Left lung (tissue), 10 donors: ENCODE results near the gene CD34. TPM values are rescaled to one million over a fixed set of nuclear protein-coding genes. Genes with fewer than 3 reads are reported as not detected.

Source experiments
- ATAC-seq: fragments of 200-7000 bp; cut with Tn5 transposase; one replicate; pipeline ENCODE4 v1.9.1; 2020; ENCODE audit warnings: moderate library complexity
- DNase-seq, 4 donors: peaks; one replicate each; pipeline ENCODE4 v3.0.0-alpha.2; 2013 to 2020
- H3K27ac ChIP-seq, 2 donors: fragments of 200-600 bp; sonication (generic) in 1 of 2; one replicate each; pipeline versions ENCODE4 v1.5.0 to v1.8.0; 2020 to 2021
- H3K27me3 ChIP-seq, 2 donors: fragments of 200-600 bp; sonication (generic) in 1 of 2; one replicate each; pipeline versions ENCODE4 v1.5.0 to v1.8.0; 2020 to 2021
- H3K36me3 ChIP-seq, 2 donors: fragments of 200-600 bp; sonication (generic) in 1 of 2; one replicate each; pipeline versions ENCODE4 v1.5.0 to v1.8.0; 2020 to 2021
- H3K4me1 ChIP-seq, 2 donors: fragments of 200-600 bp; one replicate each; pipeline ENCODE4 v1.8.0; 2021
- H3K4me3 ChIP-seq, 2 donors: fragments of 200-600 bp; sonication (generic) in 1 of 2; one replicate each; pipeline versions ENCODE4 v1.5.0 to v1.8.0; 2020 to 2021; ENCODE audit warnings: mild to moderate bottlenecking in 1 of 2
- H3K9me3 ChIP-seq, 2 donors: fragments of 200-600 bp; sonication (generic) in 1 of 2; one replicate each; pipeline versions ENCODE4 v1.5.0 to v1.8.0; 2020 to 2021
- CTCF ChIP-seq, 2 donors: fragments of 200-600 bp; sonication (generic) in 1 of 2; IDR thresholded peaks; one replicate each; pipeline versions ENCODE4 v1.5.0 to v1.8.0; 2021; ENCODE audit warnings: antibody characterized with exemption in 2 of 2
- intact Hi-C, 2 donors: fragments of 100-400 bp; cut with DNase I; formaldehyde crosslinking; loops; one replicate each; pipeline versions ENCODE4 v1.11.2 to v1.14.2; 2022
- polyA plus RNA-seq, 6 donors: library from polyadenylated mRNA; unstranded; fragments of 120-200 nt; gene quantifications; one replicate each; pipeline ENCODE4 v1.2.1, GENCODE V29; 2013; ENCODE audit not compliant: insufficient read length in 6 of 6
- total RNA-seq, 2 donors: library from RNA; stranded (reverse); fragmentation: NEBNext Ultra II Directional; extraction: Animal tissue kit (Norgen Biotek cat#: 25700); gene quantifications; one replicate each; pipeline ENCODE4 v1.2.1, GENCODE V29; 2021
- donor health status: DM: no; HTN: yes; CAD: no.
- donor health status: DM: no; HTN: no; CAD: no.

CD34 gene
- total and polyA plus RNA-seq, 8 donors, result 40.8 to 160 (median 137) TPM

- TF ChIP-seq CTCF (IDR thresholded peaks at IDR 0.05), result peak in 1 of 2 donors; percentile 23
- Histone ChIP-seq H3K36me3 (no peaks in the 10 kb centered on the region), H3K27ac (peak overlapping the region in 1 of 2 donors; percentile 37), H3K9me3 (no peaks in the 10 kb centered on the region), H3K4me1 (peaks cover 0 to 17% of the 10 kb centered on the region in 2 donors), H3K4me3 (no peak overlapping the region), H3K27me3 (no peaks in the 10 kb centered on the region)
- ATAC-seq (no peak), DNase-seq (peak in 1 of 4 donors; percentile 49)
- intact Hi-C loops, result no loop called here
These were observed 13.7 kb downstream of the CD34 start for GRCh38 chr1:207897188-207897587.

GRCh38 chr1:207896547-207896946 lies 14.4 kb downstream of the CD34 start:
- Histone ChIP-seq H3K4me1 (peaks cover 0 to 17% of the 10 kb centered on the region in 2 donors), H3K9me3 (no peaks in the 10 kb centered on the region), H3K27me3 (no peaks in the 10 kb centered on the region), H3K27ac (peak overlapping the region in 1 of 2 donors; percentile 7), H3K36me3 (no peaks in the 10 kb centered on the region), H3K4me3 (no peak overlapping the region)
- ATAC-seq (no peak), DNase-seq (no peak)
- intact Hi-C loops, result no loop called here
- no peak for TF ChIP-seq CTCF (IDR thresholded peaks at IDR 0.05)

GRCh38 chr1:207894704-207895103 lies 16.2 kb downstream of the CD34 start:
- DNase-seq (no peak), ATAC-seq (no peak)
- no peaks in the 10 kb centered on the region for H3K27me3 ChIP-seq
- TF ChIP-seq CTCF (IDR thresholded peaks at IDR 0.05), result no peak
- H3K27ac ChIP-seq, result peak overlapping the region in 1 of 2 donors; percentile 5
- no peaks in the 10 kb centered on the region for H3K9me3 ChIP-seq
- H3K4me1 ChIP-seq, result peaks cover 3 to 36% of the 10 kb centered on the region in 2 donors
- H3K36me3 ChIP-seq, result no peaks in the 10 kb centered on the region
- intact Hi-C loops, result no loop called here
- H3K4me3 ChIP-seq, result no peak overlapping the region

GRCh38 chr1:207893737-207894582 lies 17.0 kb downstream of the CD34 start:
- no peak for TF ChIP-seq CTCF (IDR thresholded peaks at IDR 0.05)
- no peak for ATAC-seq
- Histone ChIP-seq H3K27me3 (no peaks in the 10 kb centered on the region), H3K4me3 (no peak overlapping the region), H3K36me3 (no peaks in the 10 kb centered on the region), H3K27ac (peak overlapping the region in 1 of 2 donors; percentile 23), H3K4me1 (peaks cover 3 to 43% of the 10 kb centered on the region in 2 donors), H3K9me3 (no peaks in the 10 kb centered on the region)
- no peak for DNase-seq
- intact Hi-C loops, result no loop called here

- no peaks in the 10 kb centered on the region for H3K9me3 ChIP-seq
- H3K36me3 ChIP-seq, result no peaks in the 10 kb centered on the region
- no peak overlapping the region for H3K27ac ChIP-seq
- intact Hi-C loops, result no loop called here
- H3K27me3 ChIP-seq, result no peaks in the 10 kb centered on the region
- DNase-seq (peak in 1 of 4 donors; percentile 19), ATAC-seq (no peak)
- H3K4me3 ChIP-seq, result no peak overlapping the region
- H3K4me1 ChIP-seq, result peaks cover 3 to 49% of the 10 kb centered on the region in 2 donors
- TF ChIP-seq CTCF (IDR thresholded peaks at IDR 0.05), result no peak
These were observed 18.2 kb downstream of the CD34 start for GRCh38 chr1:207892764-207893163.
